Activated naive CD4-positive, alpha-beta T cell treated with anti-CD3 and anti-CD28 coated beads for 36 hours (primary cell): ENCODE measurements around the gene KSR2. TPM values are rescaled to one million over a fixed set of nuclear protein-coding genes. Genes with fewer than 3 reads are reported as not detected.

Source experiments
- CTCF ChIA-PET: fragments of 350-600 bp; sonication (Branson Sonifier 250); formaldehyde crosslinking; loops from one replicate; lab custom pipeline; 2021; ENCODE audit warnings: antibody characterized with exemption; lab: Charles Lee
- DNase-seq: peaks from one replicate; pipeline ENCODE4 v3.0.0-alpha.2; 2020
- H3K27ac Mint-ChIP-seq: one replicate; pipeline ENCODE4 v1.8.0; 2021; ENCODE audit warnings: mild to moderate bottlenecking, mixed read lengths
- H3K27me3 Mint-ChIP-seq: one replicate; pipeline ENCODE4 v1.8.0; 2021; ENCODE audit warnings: low read depth, mixed read lengths
- H3K36me3 Mint-ChIP-seq: one replicate; pipeline ENCODE4 v1.8.0; 2021; ENCODE audit warnings: low read depth, mixed read lengths
- H3K4me1 Mint-ChIP-seq: one replicate; pipeline ENCODE4 v1.8.0; 2021; ENCODE audit warnings: low read depth, mixed read lengths
- H3K4me3 Mint-ChIP-seq: one replicate; pipeline ENCODE4 v1.8.0; 2021; ENCODE audit warnings: mild to moderate bottlenecking, moderate library complexity, mixed read lengths
- H3K9me3 Mint-ChIP-seq: one replicate; pipeline ENCODE4 v1.8.0; 2021; ENCODE audit warnings: mixed read lengths
- intact Hi-C: fragments of 100-400 bp; cut with micrococcal nuclease; formaldehyde crosslinking; loops from one replicate; pipeline ENCODE4 v1.15.1; 2023
- total RNA-seq, 2 experiments: library from RNA; stranded (reverse); gene quantifications; one replicate each; pipeline ENCODE4 v1.2.3, GENCODE V29; 2021

The KSR2 gene
- total RNA-seq, 2 experiments from 2014 or later: 0.05 TPM; not detected in 1

DNA sequence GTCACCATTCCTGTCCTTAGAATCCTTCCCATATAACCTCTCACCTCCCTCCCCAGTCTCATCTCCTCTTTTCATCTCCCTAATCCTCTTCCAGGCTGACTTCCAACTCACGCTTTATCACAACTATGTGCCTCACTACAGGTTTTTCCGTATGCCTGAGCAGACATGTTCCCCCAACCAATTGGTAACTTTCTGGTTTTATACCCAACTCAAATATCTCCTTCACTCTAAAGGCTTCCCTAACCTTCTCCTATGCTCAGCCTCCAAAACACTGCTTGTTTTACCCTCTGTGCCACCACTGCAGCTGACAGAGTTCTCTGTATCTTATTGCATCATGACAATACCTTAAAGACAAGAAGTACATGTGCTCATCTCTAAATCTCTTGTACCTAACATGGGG, 139.7 kb downstream of the KSR2 start:
- CTCF ChIA-PET: no interaction called here
- intact Hi-C loops: no loop called here
- no peaks in the 10 kb centered on the region for H3K36me3 Mint-ChIP-seq
- no peaks in the 10 kb centered on the region for H3K27me3 Mint-ChIP-seq
- H3K9me3 Mint-ChIP-seq: peaks cover 15% of the 10 kb centered on the region
- H3K27ac Mint-ChIP-seq: no peak overlapping the region
- DNase-seq: no peak
- no peaks in the 10 kb centered on the region for H3K4me1 Mint-ChIP-seq
- no peak overlapping the region for H3K4me3 Mint-ChIP-seq

DNA sequence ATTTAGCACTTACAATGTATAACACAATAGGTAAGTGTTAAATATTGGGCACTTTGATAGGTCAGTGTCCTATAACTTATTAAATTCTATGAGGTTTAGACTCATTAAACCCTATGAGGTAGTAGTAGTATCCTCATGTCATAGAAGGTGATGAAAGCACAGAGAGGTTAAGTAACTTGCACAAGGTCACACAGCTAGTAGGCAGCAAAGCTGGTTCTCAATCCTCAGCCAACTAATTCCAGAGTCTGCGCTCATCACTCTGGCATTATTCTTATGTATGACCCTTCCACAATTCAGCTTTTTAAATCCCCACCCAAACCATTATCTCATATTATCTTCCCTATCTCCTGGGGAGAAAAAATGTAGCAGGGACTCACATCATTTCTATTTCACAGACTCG, 141.1 kb downstream of the KSR2 start:
- DNase-seq: no peak
- intact Hi-C loops: no loop called here
- Mint-ChIP-seq H3K27me3 (peaks cover 4% of the 10 kb centered on the region), H3K4me3 (no peak overlapping the region), H3K27ac (no peak overlapping the region), H3K9me3 (peaks cover 15% of the 10 kb centered on the region), H3K36me3 (no peaks in the 10 kb centered on the region), H3K4me1 (no peaks in the 10 kb centered on the region)
- CTCF ChIA-PET: interaction anchor here (1.1 kb wide), 1 partner anchor 10 kb away, joined by 4 read pairs; no protein-coding TSS in a partner anchor

DNA sequence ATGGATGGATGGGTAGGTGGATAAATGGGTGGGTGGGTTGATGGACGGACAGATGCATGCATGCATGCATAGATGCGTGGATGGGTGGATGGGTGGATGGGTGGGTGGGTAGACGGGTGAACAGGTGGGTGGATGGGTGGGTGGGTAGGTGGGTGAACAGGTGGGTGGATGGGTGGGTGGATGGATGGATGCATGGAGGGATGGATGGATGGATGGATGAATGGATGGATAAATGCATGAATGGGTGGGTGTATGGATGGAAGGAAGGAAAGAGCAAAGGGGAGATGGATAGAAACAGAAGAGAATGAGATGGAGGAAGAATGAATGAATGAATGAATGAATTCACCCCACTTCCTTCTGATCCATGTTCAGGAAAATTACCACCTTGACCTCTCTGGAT, 143.0 kb downstream of the KSR2 start:
- no peak overlapping the region for H3K27ac Mint-ChIP-seq
- peaks cover 15% of the 10 kb centered on the region for H3K9me3 Mint-ChIP-seq
- no peaks in the 10 kb centered on the region for H3K36me3 Mint-ChIP-seq
- CTCF ChIA-PET: no interaction called here
- intact Hi-C loops: no loop called here
- peaks cover 4% of the 10 kb centered on the region for H3K27me3 Mint-ChIP-seq
- H3K4me3 Mint-ChIP-seq: no peak overlapping the region
- no peaks in the 10 kb centered on the region for H3K4me1 Mint-ChIP-seq
- no peak for DNase-seq

DNA sequence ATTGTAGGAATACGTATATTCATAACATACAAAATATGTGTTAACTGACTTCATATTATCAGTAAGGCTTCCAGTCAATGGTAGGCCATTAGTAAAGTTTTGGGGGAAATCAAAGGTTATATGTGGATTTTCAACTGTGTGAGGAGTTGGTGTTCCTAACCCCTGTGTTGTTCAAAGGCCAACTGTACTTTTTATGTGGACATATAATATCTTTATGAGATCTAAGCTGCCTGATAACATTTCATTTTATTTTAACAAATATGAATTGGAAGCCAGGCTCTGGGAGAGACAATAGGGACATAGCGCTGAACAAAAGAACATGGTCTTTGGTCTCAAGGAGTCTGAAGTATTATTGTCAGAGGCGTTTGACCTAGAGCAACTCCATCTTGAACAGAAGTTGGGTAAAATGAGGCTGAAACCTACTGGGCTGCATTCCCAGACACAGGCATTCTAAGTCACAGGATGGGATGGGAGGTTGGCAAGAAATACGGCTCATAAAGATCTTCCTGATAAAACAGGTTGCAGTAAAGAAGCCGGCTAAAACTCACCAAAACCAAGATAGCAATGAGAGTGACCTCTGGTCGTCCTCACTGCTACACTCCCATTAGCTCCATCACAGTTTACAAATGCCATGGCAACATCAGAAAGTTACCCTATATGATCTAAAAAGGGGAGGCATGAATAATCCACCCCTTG, 147.2 kb downstream of the KSR2 start:
- no peak overlapping the region for H3K4me3 Mint-ChIP-seq
- H3K9me3 Mint-ChIP-seq: no peaks in the 10 kb centered on the region
- H3K4me1 Mint-ChIP-seq: no peaks in the 10 kb centered on the region
- CTCF ChIA-PET: no interaction called here
- peaks cover 4% of the 10 kb centered on the region for H3K27me3 Mint-ChIP-seq
- intact Hi-C loops: no loop called here
- H3K36me3 Mint-ChIP-seq: no peaks in the 10 kb centered on the region
- no peak for DNase-seq
- no peak overlapping the region for H3K27ac Mint-ChIP-seq

DNA sequence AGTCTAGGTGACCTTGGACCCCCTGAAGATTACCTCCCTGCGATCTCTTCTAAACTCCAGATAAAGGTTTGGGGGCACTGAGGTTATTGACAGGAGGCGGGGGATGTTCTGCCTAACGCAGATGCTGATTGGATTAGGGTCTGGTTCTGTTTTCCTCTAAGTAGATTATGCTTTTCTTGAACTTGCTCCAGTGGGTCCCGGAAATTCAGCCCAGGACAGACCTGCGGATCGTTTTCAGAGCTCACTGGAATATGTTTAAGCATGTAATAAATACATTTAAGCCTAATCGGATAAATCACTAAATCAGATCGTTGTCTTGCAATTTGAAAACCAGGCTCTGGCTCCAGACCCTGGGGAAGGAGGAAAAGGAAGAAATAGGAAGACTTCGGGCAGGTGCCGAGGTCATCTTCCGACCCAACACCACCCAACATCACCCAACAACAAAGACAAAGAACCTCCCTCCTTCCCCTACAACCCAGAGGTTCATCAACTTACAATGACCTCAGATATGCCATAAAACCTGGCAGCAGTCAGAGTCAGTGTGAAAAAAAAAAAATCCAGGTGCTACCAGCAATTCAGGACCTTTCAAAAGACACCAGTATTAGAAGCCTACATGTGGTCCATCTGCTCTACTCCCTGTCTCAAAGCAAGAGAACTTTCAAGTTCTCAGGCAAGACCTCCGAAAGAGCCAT, 148.4 kb downstream of the KSR2 start:
- Mint-ChIP-seq H3K4me3 (no peak overlapping the region), H3K27me3 (peaks cover 4% of the 10 kb centered on the region), H3K4me1 (no peaks in the 10 kb centered on the region), H3K36me3 (no peaks in the 10 kb centered on the region), H3K27ac (no peak overlapping the region), H3K9me3 (peaks cover 6% of the 10 kb centered on the region)
- CTCF ChIA-PET: interaction anchor here (1.2 kb wide), 1 partner anchor 10 kb away, joined by 3 read pairs; no protein-coding TSS in a partner anchor
- intact Hi-C loops: no loop called here
- no peak for DNase-seq

DNA sequence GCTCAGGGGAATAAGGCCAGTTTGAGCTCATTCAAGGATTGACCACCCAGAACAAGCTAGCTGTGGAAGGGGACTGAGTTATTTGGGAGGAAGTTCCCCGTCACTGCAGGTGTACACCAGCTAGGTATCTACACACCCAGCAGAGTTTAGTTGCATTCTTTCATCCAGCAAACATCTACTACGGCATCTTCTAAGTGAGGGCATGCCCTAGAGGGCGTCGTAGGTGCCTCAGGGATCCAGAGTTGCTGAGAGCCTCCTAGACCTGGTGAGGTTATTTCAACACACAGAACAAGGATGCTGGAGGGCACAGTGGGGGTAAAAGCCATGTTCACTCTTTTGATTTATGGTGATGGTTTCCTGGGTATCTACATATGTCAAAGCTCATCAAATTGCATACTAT, 149.6 kb downstream of the KSR2 start:
- no peak for DNase-seq
- H3K9me3 Mint-ChIP-seq: peaks cover 6% of the 10 kb centered on the region
- H3K27me3 Mint-ChIP-seq: peaks cover 4% of the 10 kb centered on the region
- no peak overlapping the region for H3K4me3 Mint-ChIP-seq
- no peaks in the 10 kb centered on the region for H3K4me1 Mint-ChIP-seq
- CTCF ChIA-PET: interaction anchor here (1.2 kb wide), 1 partner anchor 9 kb away, joined by 3 read pairs; no protein-coding TSS in a partner anchor
- intact Hi-C loops: no loop called here
- H3K27ac Mint-ChIP-seq: no peak overlapping the region
- H3K36me3 Mint-ChIP-seq: no peaks in the 10 kb centered on the region

DNA sequence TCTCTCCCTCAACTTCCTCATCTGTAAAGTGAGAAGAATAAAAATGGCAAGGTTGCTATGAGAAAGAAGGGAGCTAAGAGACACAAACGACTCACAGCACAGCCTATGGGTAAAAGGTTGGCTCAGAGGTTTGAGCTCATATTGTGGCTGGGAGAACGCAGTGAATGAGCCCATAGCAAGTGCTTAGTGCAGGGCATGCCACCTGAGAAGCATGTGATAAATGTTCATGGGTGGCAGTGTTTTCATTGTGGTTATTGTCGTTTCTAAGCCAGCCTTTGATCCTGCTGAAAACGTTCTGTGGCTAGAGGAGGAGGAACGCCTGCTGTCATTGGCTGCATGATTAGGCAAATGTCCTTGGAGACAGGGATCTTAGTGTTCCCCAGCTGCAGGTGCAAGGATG, 150.4 kb downstream of the KSR2 start:
- Mint-ChIP-seq H3K27ac (no peak overlapping the region), H3K4me3 (no peak overlapping the region), H3K4me1 (no peaks in the 10 kb centered on the region), H3K36me3 (no peaks in the 10 kb centered on the region), H3K27me3 (peaks cover 4% of the 10 kb centered on the region), H3K9me3 (peaks cover 6% of the 10 kb centered on the region)
- no peak for DNase-seq
- CTCF ChIA-PET: interaction anchor here (0.9 kb wide), 1 partner anchor 19 kb away, joined by 4 read pairs; no protein-coding TSS in a partner anchor
- intact Hi-C loops: no loop called here

DNA sequence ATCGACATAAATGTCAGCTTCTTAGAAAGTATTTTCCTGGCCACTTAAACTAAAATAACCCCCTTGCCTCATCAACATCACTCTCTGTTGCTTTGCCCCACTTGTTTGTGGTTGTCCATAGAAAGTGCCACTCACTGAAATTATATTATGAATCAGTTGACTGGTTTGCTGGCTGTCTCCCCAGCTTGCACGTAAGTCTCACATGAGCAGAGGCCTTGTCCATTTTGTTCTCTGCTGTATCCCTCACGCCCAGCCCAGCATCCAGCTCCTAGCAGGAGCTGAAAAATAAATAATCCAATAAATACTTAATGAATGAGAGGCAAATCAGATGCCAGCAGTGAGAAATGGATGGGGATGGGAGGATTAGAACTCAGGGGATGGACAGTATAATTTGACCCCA, 159.3 kb downstream of the KSR2 start:
- Mint-ChIP-seq H3K9me3 (no peaks in the 10 kb centered on the region), H3K36me3 (no peaks in the 10 kb centered on the region), H3K4me3 (no peak overlapping the region), H3K27me3 (peaks cover 18% of the 10 kb centered on the region), H3K4me1 (no peaks in the 10 kb centered on the region), H3K27ac (no peak overlapping the region)
- CTCF ChIA-PET: interaction anchor here (0.7 to 0.9 kb wide), 2 partner anchors 10 to 498 kb away, joined by 3 to 8 read pairs; no protein-coding TSS in a partner anchor
- DNase-seq: no peak
- intact Hi-C loops: no loop called here

DNA sequence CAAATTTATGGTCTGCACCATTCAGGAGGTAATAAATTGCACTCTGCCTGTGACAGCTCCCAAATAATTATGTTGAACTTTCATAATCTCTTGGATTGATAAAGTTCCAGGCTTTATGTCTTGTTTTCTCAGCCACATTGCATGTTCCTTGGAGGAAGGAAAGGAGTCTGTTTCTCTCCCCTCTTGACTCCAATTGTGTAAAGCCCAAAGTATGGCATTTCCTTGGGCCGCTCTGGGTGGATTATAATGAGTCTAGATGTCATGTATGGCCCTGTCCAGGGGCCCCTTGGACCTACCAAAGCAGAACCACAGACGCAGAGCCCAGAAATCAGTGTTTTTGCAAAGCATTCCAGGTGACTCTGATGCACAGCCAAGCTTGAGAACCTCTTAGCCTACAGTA, 160.8 kb downstream of the KSR2 start:
- peaks cover 18% of the 10 kb centered on the region for H3K27me3 Mint-ChIP-seq
- H3K27ac Mint-ChIP-seq: no peak overlapping the region
- H3K4me1 Mint-ChIP-seq: no peaks in the 10 kb centered on the region
- no peak overlapping the region for H3K4me3 Mint-ChIP-seq
- intact Hi-C loops: no loop called here
- no peaks in the 10 kb centered on the region for H3K9me3 Mint-ChIP-seq
- H3K36me3 Mint-ChIP-seq: no peaks in the 10 kb centered on the region
- CTCF ChIA-PET: interaction anchor here (1.6 kb wide), 1 partner anchor 49 kb away, joined by 4 read pairs; no protein-coding TSS in a partner anchor
- no peak for DNase-seq

DNA sequence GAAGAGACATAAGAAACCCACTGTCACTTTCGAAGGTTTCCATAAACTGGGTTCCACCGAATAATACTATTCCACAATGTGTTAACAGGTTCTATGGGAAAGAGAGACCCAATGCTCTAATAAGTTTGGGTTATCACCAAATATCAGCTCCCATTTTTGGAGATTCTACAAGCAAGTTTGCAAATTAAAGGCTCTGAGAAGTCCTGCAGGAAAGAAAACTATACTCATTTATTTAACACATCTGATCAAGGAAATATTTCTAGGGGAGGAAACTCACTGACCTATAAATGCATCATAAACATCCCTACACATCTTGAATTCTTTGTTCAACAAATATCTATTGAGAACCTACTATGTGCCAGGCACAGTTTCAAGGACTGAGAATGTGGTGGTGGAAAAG, 161.4 kb downstream of the KSR2 start:
- Mint-ChIP-seq H3K36me3 (no peaks in the 10 kb centered on the region), H3K27ac (no peak overlapping the region), H3K9me3 (no peaks in the 10 kb centered on the region), H3K4me3 (no peak overlapping the region), H3K27me3 (peaks cover 18% of the 10 kb centered on the region), H3K4me1 (no peaks in the 10 kb centered on the region)
- intact Hi-C loops: no loop called here
- DNase-seq: no peak
- CTCF ChIA-PET: interaction anchor here (1.2 to 1.6 kb wide), 2 partner anchors 30 to 49 kb away, joined by 3 to 4 read pairs; no protein-coding TSS in a partner anchor

DNA sequence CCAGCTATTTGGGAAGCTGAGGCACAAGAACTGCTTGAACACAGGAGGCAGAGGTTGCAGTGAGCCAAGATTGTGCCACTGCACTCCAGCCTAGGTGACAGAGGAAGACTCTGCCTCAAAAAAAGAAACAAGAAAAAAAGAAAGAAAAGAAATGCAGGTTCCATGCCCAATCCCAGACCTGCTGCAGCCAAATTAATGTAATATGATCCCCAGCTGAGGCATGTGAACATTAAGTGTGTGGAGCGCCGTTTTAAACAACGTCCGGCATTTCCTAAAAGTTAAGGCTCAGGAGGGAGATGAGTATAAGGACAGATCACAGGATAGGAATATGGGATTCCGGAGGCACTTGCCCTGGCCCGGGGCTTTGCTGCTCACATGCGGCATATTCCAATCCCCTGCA, 162.9 kb downstream of the KSR2 start:
- peaks cover 18% of the 10 kb centered on the region for H3K27me3 Mint-ChIP-seq
- no peaks in the 10 kb centered on the region for H3K4me1 Mint-ChIP-seq
- H3K9me3 Mint-ChIP-seq: no peaks in the 10 kb centered on the region
- intact Hi-C loops: no loop called here
- no peak overlapping the region for H3K4me3 Mint-ChIP-seq
- CTCF ChIA-PET: no interaction called here
- H3K27ac Mint-ChIP-seq: no peak overlapping the region
- no peaks in the 10 kb centered on the region for H3K36me3 Mint-ChIP-seq
- no peak for DNase-seq

DNA sequence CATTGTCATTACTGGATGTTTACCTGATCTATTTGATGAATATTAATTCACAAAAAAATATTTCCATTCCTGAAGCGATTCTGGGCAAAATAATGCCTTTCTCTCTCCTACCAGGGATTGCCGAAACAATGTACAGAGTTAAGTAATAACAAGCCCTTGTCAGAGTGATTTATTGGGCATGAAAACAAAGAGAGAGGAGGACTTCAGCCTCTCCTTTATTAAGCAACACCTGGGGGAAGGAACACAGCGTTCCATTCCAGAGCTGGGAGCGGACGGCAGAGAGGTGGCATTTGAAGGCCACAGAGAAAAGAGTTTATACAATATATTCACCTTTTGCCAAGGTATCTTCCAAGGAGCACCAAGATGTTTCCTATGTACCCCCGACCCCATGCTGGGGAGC, 165.8 kb downstream of the KSR2 start:
- CTCF ChIA-PET: interaction anchor here (0.7 to 1.5 kb wide), 3 partner anchors 34 to 53 kb away, joined by 3 to 4 read pairs (median 3); no protein-coding TSS in a partner anchor
- Mint-ChIP-seq H3K27ac (no peak overlapping the region), H3K9me3 (peaks cover 2% of the 10 kb centered on the region), H3K4me1 (no peaks in the 10 kb centered on the region), H3K4me3 (no peak overlapping the region), H3K36me3 (no peaks in the 10 kb centered on the region), H3K27me3 (peaks cover 2% of the 10 kb centered on the region)
- DNase-seq: no peak
- intact Hi-C loops: no loop called here
